H1 (cell line): Measurements from ENCODE around the gene ITGA5. TPM values are rescaled to one million over a fixed set of nuclear protein-coding genes. Genes with fewer than 3 reads are reported as not detected.

Source experiments
- CTCF ChIA-PET: fragments of 300-600 bp; sonication (Branson Sonifier 250); formaldehyde crosslinking; loops from one replicate; lab custom pipeline; 2021; ENCODE audit not compliant: partially characterized antibody; lab: Charles Lee
- POLR2A ChIA-PET: fragments of 300-600 bp; sonication (Branson Sonifier 250); formaldehyde crosslinking; loops from one replicate; lab custom pipeline; 2021; ENCODE audit warnings: inconsistent platforms; ENCODE audit not compliant: partially characterized antibody; lab: Charles Lee
- DNase-seq, 2 experiments: peaks; one replicate each; pipeline versions ENCODE4 v3.0.0 to v3.0.0-alpha.2; 2010 to 2022; ENCODE audit warnings: low spot score in 2 of 2, low read depth in 1 of 2, mixed read lengths in 1 of 2
- FAIRE-seq: peaks from 2 replicates; lab custom pipeline; 2011; peaks lifted over from hg19 to GRCh38; lab: Jason Lieb, UNC
- H2AFZ ChIP-seq: 2 replicates; pipeline ENCODE4 v1.8.1; 2012; ENCODE audit warnings: low read length, inconsistent platforms
- H2AK5ac ChIP-seq: 2 replicates; pipeline ENCODE4 v1.6.1; 2013; ENCODE audit warnings: low read depth, low read length
- H2BK120ac ChIP-seq: replicated peaks from 2 replicates; pipeline ENCODE3; 2013; ENCODE audit warnings: low read depth, low read length, inconsistent platforms
- H2BK12ac ChIP-seq: 2 replicates; pipeline ENCODE4 v1.6.1; 2013; ENCODE audit warnings: low read depth, low read length
- H2BK15ac ChIP-seq: 2 replicates; pipeline ENCODE4 v1.6.1; 2013; ENCODE audit warnings: low read length
- H2BK20ac ChIP-seq: 2 replicates; pipeline ENCODE4 v1.6.1; 2013; ENCODE audit warnings: low read length
- H2BK5ac ChIP-seq: 2 replicates; pipeline ENCODE4 v1.6.1; 2013; ENCODE audit warnings: low read depth, low read length
- H3K14ac ChIP-seq: 2 replicates; pipeline ENCODE4 v1.6.1; 2013; ENCODE audit warnings: inconsistent platforms; ENCODE audit not compliant: insufficient read length
- H3K18ac ChIP-seq: 2 replicates; pipeline ENCODE4 v1.6.1; 2013; ENCODE audit warnings: low read length; ENCODE audit errors: extremely low read depth
- H3K23ac ChIP-seq: 2 replicates; pipeline ENCODE4 v1.6.1; 2013; ENCODE audit warnings: inconsistent platforms; ENCODE audit not compliant: insufficient read length
- H3K23me2 ChIP-seq: 2 replicates; pipeline ENCODE4 v1.6.1; 2013; ENCODE audit warnings: low read depth, low read length
- H3K27ac ChIP-seq: 2 replicates; pipeline ENCODE4 v1.6.1; 2011; ENCODE audit warnings: low read depth, low read length, inconsistent platforms
- H3K27me3 ChIP-seq, 4 experiments: replicated peaks in 1 of 4; 1 replicate in 1 of 4; 2 replicates in 3 of 4; pipeline versions ENCODE4 v1.6.1 to v1.8.1; 2011 to 2013; ENCODE audit warnings: low read length in 3 of 4, mild to moderate bottlenecking in 3 of 4, inconsistent platforms in 2 of 4, mixed read lengths in 2 of 4, moderate library complexity in 1 of 4; ENCODE audit not compliant: control insufficient read depth in 3 of 4, insufficient read depth in 3 of 4; ENCODE audit errors: extremely low read depth in 1 of 4
- H3K36me3 ChIP-seq, 4 experiments: 2 replicates each; pipeline versions ENCODE4 v1.6.1 to v1.8.1; 2011 to 2013; ENCODE audit warnings: mild to moderate bottlenecking in 4 of 4, low read length in 3 of 4, moderate library complexity in 2 of 4, control low read depth in 1 of 4, inconsistent platforms in 1 of 4; ENCODE audit not compliant: insufficient read depth in 4 of 4, control insufficient read depth in 2 of 4
- H3K4ac ChIP-seq: replicated peaks from 2 replicates; pipeline ENCODE3; 2013; ENCODE audit warnings: low read length, low read depth, mixed read lengths, inconsistent platforms; ENCODE audit not compliant: insufficient read length
- H3K4me1 ChIP-seq, 4 experiments: replicated peaks in 1 of 4; 1 replicate in 1 of 4; 2 replicates in 3 of 4; pipeline versions ENCODE4 v1.6.1 to v1.8.1; 2011 to 2013; ENCODE audit warnings: low read length in 3 of 4, inconsistent platforms in 2 of 4, mixed read lengths in 1 of 4; ENCODE audit not compliant: insufficient read depth in 4 of 4, control insufficient read depth in 3 of 4
- H3K4me2 ChIP-seq, 2 experiments: 2 replicates each; pipeline versions ENCODE4 v1.6.1 to v1.8.1; 2011 to 2013; ENCODE audit warnings: low read depth in 2 of 2, low read length in 2 of 2, control low read depth in 1 of 2, inconsistent platforms in 1 of 2, mild to moderate bottlenecking in 1 of 2; ENCODE audit not compliant: insufficient read depth in 1 of 2
- H3K4me3 ChIP-seq, 4 experiments: fragments of 200-600, 300-600 bp in 1 of 4; sonication (generic), shearing (Covaris generic), sonication (Bioruptor Twin) in 1 of 4; 2 replicates each; pipeline versions ENCODE4 v1.5.1 to v1.8.1; 2011 to 2016; ENCODE audit warnings: low read length in 4 of 4, low read depth in 3 of 4, control low read depth in 2 of 4, inconsistent platforms in 2 of 4, mild to moderate bottlenecking in 2 of 4, mixed read lengths in 1 of 4, moderate library complexity in 1 of 4; ENCODE audit not compliant: insufficient read depth in 2 of 4; ENCODE audit errors: extremely low read depth in 1 of 4
- H3K56ac ChIP-seq: replicated peaks from 2 replicates; pipeline ENCODE3; 2013; ENCODE audit warnings: low read depth, mild to moderate bottlenecking, mixed read lengths, low read length, inconsistent platforms; ENCODE audit not compliant: insufficient read length
- H3K79me1 ChIP-seq: 2 replicates; pipeline ENCODE4 v1.6.1; 2013; ENCODE audit warnings: low read depth, low read length, control low read depth
- H3K79me2 ChIP-seq, 2 experiments: 2 replicates each; pipeline versions ENCODE4 v1.6.1 to v1.8.1; 2012 to 2013; ENCODE audit warnings: low read length in 2 of 2, mild to moderate bottlenecking in 2 of 2, inconsistent platforms in 1 of 2; ENCODE audit not compliant: insufficient read depth in 2 of 2, control insufficient read depth in 1 of 2
- H3K9ac ChIP-seq, 4 experiments: replicated peaks in 1 of 4; 1 replicate in 1 of 4; 2 replicates in 3 of 4; pipeline versions ENCODE4 v1.6.1 to v1.8.1; 2011 to 2013; ENCODE audit warnings: low read depth in 3 of 4, low read length in 3 of 4, control low read depth in 2 of 4, mild to moderate bottlenecking in 2 of 4, moderate library complexity in 2 of 4, inconsistent platforms in 1 of 4; ENCODE audit errors: extremely low read depth in 1 of 4
- H3K9me3 ChIP-seq, 2 experiments: 2 replicates each; pipeline versions ENCODE4 v1.6.1 to v1.8.1; 2012 to 2013; ENCODE audit warnings: mild to moderate bottlenecking in 2 of 2, moderate library complexity in 2 of 2, control low read depth in 1 of 2, inconsistent platforms in 1 of 2, low read depth in 1 of 2, low read length in 1 of 2, mixed read lengths in 1 of 2; ENCODE audit not compliant: insufficient read depth in 2 of 2
- H4K20me1 ChIP-seq, 2 experiments: replicated peaks in 1 of 2; 2 replicates each; pipeline versions ENCODE3 to v1.8.1; 2011 to 2013; ENCODE audit warnings: inconsistent platforms in 2 of 2, low read length in 2 of 2, mild to moderate bottlenecking in 1 of 2; ENCODE audit not compliant: insufficient read depth in 2 of 2, control insufficient read depth in 1 of 2
- H4K5ac ChIP-seq: 2 replicates; pipeline ENCODE4 v1.6.1; 2013; ENCODE audit warnings: low read length, low read depth, mixed read lengths, inconsistent platforms; ENCODE audit not compliant: insufficient read length
- H4K8ac ChIP-seq: 2 replicates; pipeline ENCODE4 v1.8.0; 2013; ENCODE audit warnings: mild to moderate bottlenecking, moderate library complexity, low read length, inconsistent platforms; ENCODE audit not compliant: insufficient read depth; ENCODE audit errors: extremely low read depth
- H4K91ac ChIP-seq: replicated peaks from 2 replicates; pipeline ENCODE3; 2013; ENCODE audit warnings: low read length, mixed read lengths, inconsistent platforms; ENCODE audit not compliant: insufficient read length
- CHD2 ChIP-seq: IDR thresholded peaks from 2 replicates; pipeline ENCODE4 v1.6.1; 2012; ENCODE audit warnings: low read length, improper control_type of control experiment
- CTCF ChIP-seq, 3 experiments: IDR thresholded peaks; 1 replicate in 2 of 3; 2 replicates in 1 of 3; pipeline versions ENCODE4 v1.5.1 to v1.6.1; 2011; ENCODE audit warnings: low read length in 3 of 3, mild to moderate bottlenecking in 3 of 3, inconsistent platforms in 2 of 3, low read depth in 1 of 3, moderate library complexity in 1 of 3; ENCODE audit not compliant: insufficient read depth in 1 of 3; ENCODE audit errors: control extremely low read depth in 1 of 3
- JUN ChIP-seq: IDR thresholded peaks from 2 replicates; pipeline ENCODE4 v1.6.1; 2011; ENCODE audit warnings: low read depth, mild to moderate bottlenecking, improper control_type of control experiment, low read length
- SP1 ChIP-seq: IDR thresholded peaks from 2 replicates; pipeline ENCODE4 v1.6.1; 2011; ENCODE audit warnings: low read depth, low read length
- SP2 ChIP-seq: IDR thresholded peaks from 2 replicates; pipeline ENCODE4 v1.6.1; 2012; ENCODE audit warnings: mild to moderate bottlenecking, low read length, inconsistent platforms
- WGBS, 2 experiments: shearing (Covaris generic) in 1 of 2; methylation state at CpG; one replicate each; pipeline versions ENCODE4 v1.1.6 to v1.1.7; 2013 to 2015; ENCODE audit warnings: low lambda C conversion rate in 2 of 2, mixed read lengths in 2 of 2, inconsistent platforms in 1 of 2, low coverage in 1 of 2, missing lambda C conversion rate in 1 of 2; ENCODE audit not compliant: insufficient replicate concordance in 2 of 2, insufficient coverage in 1 of 2, insufficient read length in 1 of 2; ENCODE audit errors: extremely low coverage in 1 of 2, missing lambda C conversion rate in 1 of 2; 5-methylcytosine and 5-hydroxymethylcytosine counted together
- polyA plus RNA-seq, 7 experiments: library from polyadenylated mRNA; depleted of rRNA in 3 of 7; stranded (reverse) in 5 of 7; unstranded in 2 of 7; fragments of >200 nt in 5 of 7; fragments of 200-250 nt in 2 of 7; gene quantifications; 1 replicate in 5 of 7; 2 replicates in 1 of 7; 4 replicates in 1 of 7; pipeline versions ENCODE4 v1.2.1 to v1.2.3, GENCODE V29; 2011 to 2013; ENCODE audit warnings: missing spikeins in 2 of 7, mixed read lengths in 2 of 7
- total RNA-seq: library from RNA; stranded (reverse); fragmentation: NEBNext Ultra II Directional; extraction: Animal tissue kit (Norgen Biotek cat#: 25700); gene quantifications from 2 replicates; pipeline ENCODE4 v1.2.1, GENCODE V29; 2021

Gene ITGA5
- total and polyA plus RNA-seq, 2 of the 8 experiments (the other 6 are each of a cell fraction or from before 2014, with no cell fraction given) = 11.6 to 19.4 TPM

GRCh38 chr12:54390176-54390667 is 28.8 kb downstream of the ITGA5 start:
- Histone ChIP-seq H3K23ac (no peak overlapping the region), H2AFZ (no peak overlapping the region), H2BK120ac (no peak overlapping the region), H3K4ac (peak overlapping the region; percentile 9), H3K36me3 (no peaks in the 10 kb centered on the region), H2BK5ac (peak overlapping the region; percentile 85), H3K18ac (peak overlapping the region; percentile 52; the same call in 1 of the 2 replicates), H4K20me1 (peaks cover 0 to 4% of the 10 kb centered on the region in 2 experiments), H3K27me3 (peaks cover 0 to 4% (median 0%) of the 10 kb centered on the region in 4 experiments; a peak in 2 of 7 replicates), H2BK15ac (0 out of 2 replicates have a peak overlapping the region, but pooled peaks have one; percentile 88), H3K14ac (no peak overlapping the region), H4K8ac (no peak overlapping the region), H3K79me2 (no peaks in the 10 kb centered on the region), H3K4me3 (peak overlapping the region; percentile 57 to 96 (median 69)), H3K9ac (no peak overlapping the region), H2AK5ac (no peak overlapping the region), H4K91ac (peak overlapping the region; percentile 45), H3K79me1 (0 out of 2 replicates have a peak, but pooled peaks cover 3% of the 10 kb centered on the region), H2BK12ac (peak overlapping the region; percentile 95; the same call in 1 of the 2 replicates), H3K23me2 (peaks cover 14% of the 10 kb centered on the region), H3K27ac (no peak overlapping the region), H3K4me2 (peak overlapping the region; percentile 76 to 87), H3K4me1 (peaks cover 42 to 62% (median 52%) of the 10 kb centered on the region in 4 experiments), H3K56ac (no peak overlapping the region), H3K9me3 (no peaks in the 10 kb centered on the region), H4K5ac (peak overlapping the region; percentile 26), H2BK20ac (peak overlapping the region; percentile 32; the same call in 1 of the 2 replicates)
- no peak for TF ChIP-seq CTCF (IDR thresholded peaks at IDR 0.05; ENCODE audit: control extremely low read depth in 1 of 3, insufficient read depth in 1 of 3, low read depth in 1 of 3, low read length in 3 of 3)
- TF ChIP-seq SP1 = 0 out of 2 replicates have a peak, but pooled peaks have one; percentile 15
- TF ChIP-seq SP2 = no peak
- TF ChIP-seq CHD2 = no peak
- no peak for TF ChIP-seq JUN
- DNase-seq (peak in 1 of 2 experiments; percentile 69), FAIRE-seq (no peak)
- POLR2A ChIA-PET = interaction anchor here (0.6 to 1.4 kb wide), 4 partner anchors 33 to 1781 kb away, joined by 3 to 4 read pairs (median 3); no protein-coding TSS in a partner anchor
- 10% methylated on average over 6 of the region's 7 CpGs; no CpG with 5 or more reads in 1 of the 2 experiments for WGBS, 2 experiments
- CTCF ChIA-PET = interaction anchor here (0.6 to 5.5 kb wide), 9 partner anchors 9 to 147 kb away, joined by 3 to 110 read pairs (median 4); partner anchors contain the start of gene ZNF385A
